B cell (primary cell): ENCODE results near the gene CDK5RAP2. TPM values are rescaled to one million over a fixed set of nuclear protein-coding genes. Genes with fewer than 3 reads are reported as not detected.

Experiments used
- ATAC-seq: fragments of 200-7000 bp; cut with Tn5 transposase; one replicate; pipeline ENCODE4 v1.10.0; 2021; ENCODE audit warnings: low read depth, mild to moderate bottlenecking, moderate number of reproducible peaks, moderate library complexity
- CTCF ChIA-PET: fragments of 350-600 bp; sonication (Branson Sonifier 250); formaldehyde crosslinking; loops from one replicate; lab custom pipeline; 2021; ENCODE audit warnings: antibody characterized with exemption, inconsistent platforms; lab: Charles Lee
- POLR2A ChIA-PET: fragments of 350-600 bp; sonication (Branson Sonifier 250); formaldehyde crosslinking; loops from one replicate; lab custom pipeline; 2021; ENCODE audit warnings: antibody characterized with exemption; lab: Charles Lee
- DNase-seq: peaks from one replicate; pipeline ENCODE4 v3.0.0; 2013
- H2AFZ ChIP-seq: 2 replicates; pipeline ENCODE4 v1.6.1; 2012; ENCODE audit warnings: mild to moderate bottlenecking, low read depth, low read length; ENCODE audit not compliant: insufficient read depth, poor library complexity, severe bottlenecking
- H3K27ac ChIP-seq, 2 donors: 1 replicate in 1 of 2; 2 replicates in 1 of 2; pipeline ENCODE4 v1.5.1; 2012 to 2013; ENCODE audit warnings: low read length in 2 of 2, mild to moderate bottlenecking in 2 of 2, moderate library complexity in 1 of 2
- H3K27me3 ChIP-seq, 4 experiments: fragments of 200-600 bp in 1 of 4; sonication (generic) in 1 of 4; replicated peaks in 1 of 4; 1 replicate in 2 of 4; 2 replicates in 2 of 4; pipeline versions ENCODE4 v1.6.1 to v1.7.0; 2013 to 2016; ENCODE audit warnings: low read length in 3 of 4, mild to moderate bottlenecking in 2 of 4, mixed read lengths in 1 of 4, moderate library complexity in 1 of 4; ENCODE audit not compliant: insufficient read depth in 4 of 4, control insufficient read depth in 3 of 4; ENCODE audit errors: control extremely low read depth in 1 of 4
- H3K36me3 ChIP-seq, 2 experiments: replicated peaks in 1 of 2; 1 replicate in 1 of 2; 2 replicates in 1 of 2; pipeline versions ENCODE4 v1.6.1 to v1.7.1; 2013; ENCODE audit warnings: low read length in 1 of 2; ENCODE audit not compliant: insufficient read depth in 2 of 2, control insufficient read depth in 1 of 2; ENCODE audit errors: control extremely low read depth in 1 of 2, extremely low read depth in 1 of 2
- H3K4me1 ChIP-seq, 2 donors: fragments of 200-600 bp in 1 of 2; sonication (generic) in 1 of 2; 1 replicate in 1 of 2; 2 replicates in 1 of 2; pipeline versions ENCODE4 v1.5.1 to v1.6.1; 2013 to 2017; ENCODE audit warnings: low read length in 2 of 2; ENCODE audit not compliant: control insufficient read depth in 2 of 2, insufficient read depth in 2 of 2
- H3K4me2 ChIP-seq: replicated peaks from 2 replicates; pipeline ENCODE3; 2012; ENCODE audit warnings: mild to moderate bottlenecking, low read depth, low read length; ENCODE audit not compliant: poor library complexity, severe bottlenecking
- H3K4me3 ChIP-seq, 5 experiments: fragments of 200-600 bp in 1 of 5; sonication (generic) in 1 of 5; 1 replicate in 3 of 5; 2 replicates in 2 of 5; pipeline versions ENCODE4 v1.5.1 to v1.7.0; 2011 to 2016; ENCODE audit warnings: low read length in 4 of 5, mild to moderate bottlenecking in 4 of 5, low read depth in 2 of 5, control low read depth in 1 of 5, moderate library complexity in 1 of 5; ENCODE audit not compliant: insufficient read depth in 1 of 5; ENCODE audit errors: control extremely low read depth in 1 of 5, extremely low read depth in 1 of 5
- H3K79me2 ChIP-seq: fragments of 200-600 bp; sonication (generic); one replicate; pipeline ENCODE4 v1.6.0; 2016; ENCODE audit warnings: low read length; ENCODE audit not compliant: control insufficient read depth, insufficient read depth
- H3K9ac ChIP-seq: fragments of 200-600 bp; sonication (generic); 2 replicates; pipeline ENCODE4 v1.6.1; 2017; ENCODE audit warnings: mild to moderate bottlenecking, low read length, moderate library complexity
- H3K9me3 ChIP-seq, 3 donors: one replicate each; pipeline versions ENCODE4 v1.6.1 to v1.7.1; 2013; ENCODE audit warnings: low read length in 2 of 3; ENCODE audit not compliant: control insufficient read depth in 2 of 3, insufficient read depth in 1 of 3; ENCODE audit errors: control extremely low read depth in 1 of 3
- H4K20me1 ChIP-seq: 2 replicates; pipeline ENCODE4 v1.6.0; 2012; ENCODE audit warnings: mild to moderate bottlenecking, low read length; ENCODE audit not compliant: insufficient read depth, control insufficient read depth, poor library complexity, severe bottlenecking
- H3K27ac Mint-ChIP-seq: one replicate; pipeline ENCODE4 v1.8.0; 2021; ENCODE audit warnings: mixed read lengths
- H3K27me3 Mint-ChIP-seq: one replicate; pipeline ENCODE4 v1.8.0; 2021; ENCODE audit warnings: mixed read lengths
- H3K4me1 Mint-ChIP-seq: one replicate; pipeline ENCODE4 v1.8.0; 2021; ENCODE audit warnings: mixed read lengths
- H3K4me3 Mint-ChIP-seq: one replicate; pipeline ENCODE4 v1.8.0; 2021; ENCODE audit warnings: mixed read lengths
- H3K9me3 Mint-ChIP-seq: one replicate; pipeline ENCODE4 v1.8.0; 2022; ENCODE audit warnings: mixed read lengths; ENCODE audit not compliant: insufficient read depth
- EZH2 ChIP-seq: IDR thresholded peaks from 2 replicates; pipeline ENCODE4 v1.6.1; 2012; ENCODE audit warnings: borderline replicate concordance, low read depth, mild to moderate bottlenecking, moderate library complexity, low read length; ENCODE audit not compliant: insufficient read depth, poor library complexity, severe bottlenecking
- WGBS: methylation state at CpG from one replicate; pipeline ENCODE4 v1.1.5; 2013; ENCODE audit warnings: missing lambda C conversion rate; ENCODE audit not compliant: insufficient coverage; 5-methylcytosine and 5-hydroxymethylcytosine counted together
- intact Hi-C: fragments of 100-400 bp; cut with micrococcal nuclease; formaldehyde crosslinking; loops from one replicate; pipeline ENCODE4 v1.10.0; 2022
- polyA plus RNA-seq: library from polyadenylated mRNA; depleted of rRNA; stranded (reverse); fragments of >200 nt; gene quantifications from 2 replicates; pipeline ENCODE4 v1.2.3, GENCODE V29; 2012
- total RNA-seq, 2 donors: library from RNA; stranded (reverse); fragments of 120-200 nt in 1 of 2; gene quantifications; 1 replicate in 1 of 2; 2 replicates in 1 of 2; pipeline versions ENCODE4 v1.2.3 to v1.2.4, GENCODE V29; 2013 to 2022
- TF ChIP-seq, protein P1 (sequence below): fragments of 200-600 bp; IDR thresholded peaks from one replicate; pipeline ENCODE4 v1.8.0; 2022; ENCODE audit warnings: antibody characterized with exemption, mild to moderate bottlenecking

The CDK5RAP2 gene
- total and polyA plus RNA-seq, 2 donors (not counting 1 experiment from before 2014, with no cell fraction given) = 31.3 to 122 TPM

DNA sequence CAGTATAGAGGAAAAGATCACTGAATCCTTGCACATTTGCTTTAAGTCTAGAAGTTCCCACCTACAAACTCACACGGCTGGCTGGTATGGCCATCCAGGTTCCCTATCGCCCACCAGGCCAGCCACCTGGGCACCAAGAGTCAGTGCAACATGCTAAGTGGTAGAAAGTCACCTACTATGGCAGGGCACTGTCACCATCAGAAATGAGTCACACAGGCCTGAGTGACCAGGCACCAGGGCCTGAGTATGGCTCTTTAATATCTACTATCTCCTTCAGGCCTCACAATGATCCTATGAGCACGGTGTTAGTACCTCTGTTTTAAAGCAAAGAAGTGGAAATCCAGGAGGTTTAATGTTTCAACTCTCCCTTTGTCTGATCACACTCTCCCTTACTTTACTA lies 156.2 kb downstream of the CDK5RAP2 start:
- intact Hi-C loops = no loop called here
- TF ChIP-seq, protein P1, sequence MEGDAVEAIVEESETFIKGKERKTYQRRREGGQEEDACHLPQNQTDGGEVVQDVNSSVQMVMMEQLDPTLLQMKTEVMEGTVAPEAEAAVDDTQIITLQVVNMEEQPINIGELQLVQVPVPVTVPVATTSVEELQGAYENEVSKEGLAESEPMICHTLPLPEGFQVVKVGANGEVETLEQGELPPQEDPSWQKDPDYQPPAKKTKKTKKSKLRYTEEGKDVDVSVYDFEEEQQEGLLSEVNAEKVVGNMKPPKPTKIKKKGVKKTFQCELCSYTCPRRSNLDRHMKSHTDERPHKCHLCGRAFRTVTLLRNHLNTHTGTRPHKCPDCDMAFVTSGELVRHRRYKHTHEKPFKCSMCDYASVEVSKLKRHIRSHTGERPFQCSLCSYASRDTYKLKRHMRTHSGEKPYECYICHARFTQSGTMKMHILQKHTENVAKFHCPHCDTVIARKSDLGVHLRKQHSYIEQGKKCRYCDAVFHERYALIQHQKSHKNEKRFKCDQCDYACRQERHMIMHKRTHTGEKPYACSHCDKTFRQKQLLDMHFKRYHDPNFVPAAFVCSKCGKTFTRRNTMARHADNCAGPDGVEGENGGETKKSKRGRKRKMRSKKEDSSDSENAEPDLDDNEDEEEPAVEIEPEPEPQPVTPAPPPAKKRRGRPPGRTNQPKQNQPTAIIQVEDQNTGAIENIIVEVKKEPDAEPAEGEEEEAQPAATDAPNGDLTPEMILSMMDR = no peak
- no peak for TF ChIP-seq EZH2
- Histone ChIP-seq H3K27me3 (no peaks in the 10 kb centered on the region), H3K36me3 (peaks cover 2 to 60% of the 10 kb centered on the region in 2 experiments), H3K4me3 (no peak overlapping the region), H3K27ac (no peak overlapping the region), H3K9ac (no peak overlapping the region), H3K9me3 (no peaks in the 10 kb centered on the region), H2AFZ (no peak overlapping the region), H3K4me2 (no peak overlapping the region), H4K20me1 (no peaks in the 10 kb centered on the region), H3K4me1 (no peaks in the 10 kb centered on the region), H3K79me2 (peaks cover 17% of the 10 kb centered on the region)
- DNase-seq (no peak), ATAC-seq (no peak)
- ChIA-PET CTCF (no interaction called here), POLR2A (no interaction called here)
- no peak overlapping the region for H3K27ac Mint-ChIP-seq
- no CpG with 5 or more reads among the region's 3 CpGs for WGBS
- no peaks in the 10 kb centered on the region for H3K27me3 Mint-ChIP-seq
- no peak overlapping the region for H3K4me3 Mint-ChIP-seq
- no peaks in the 10 kb centered on the region for H3K4me1 Mint-ChIP-seq
- no peaks in the 10 kb centered on the region for H3K9me3 Mint-ChIP-seq

DNA sequence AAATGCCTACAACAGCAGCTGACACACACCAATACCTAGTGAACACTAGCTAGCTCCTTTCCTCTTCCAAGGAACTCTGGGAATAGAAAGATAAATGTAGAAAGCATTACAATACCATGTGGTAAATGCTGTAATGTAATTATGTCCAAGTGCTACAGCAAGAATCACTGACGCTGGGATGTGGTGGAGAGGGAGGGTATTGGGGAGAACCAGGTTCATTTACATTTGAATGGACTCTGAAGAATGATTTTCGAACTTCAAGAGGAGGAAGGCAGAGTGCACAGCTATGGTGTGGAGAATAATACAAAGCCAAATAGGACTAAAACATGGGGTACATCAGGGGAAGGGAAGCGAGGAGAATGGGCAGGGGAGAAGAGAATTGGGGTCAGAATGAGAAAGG lies 158.0 kb downstream of the CDK5RAP2 start:
- DNase-seq (no peak), ATAC-seq (no peak)
- Histone ChIP-seq H3K4me1 (no peaks in the 10 kb centered on the region), H3K4me3 (no peak overlapping the region), H3K4me2 (no peak overlapping the region), H3K79me2 (peaks cover 11% of the 10 kb centered on the region), H3K27me3 (no peaks in the 10 kb centered on the region), H3K36me3 (peaks cover 2 to 69% of the 10 kb centered on the region in 2 experiments), H3K9me3 (no peaks in the 10 kb centered on the region), H4K20me1 (no peaks in the 10 kb centered on the region), H3K9ac (no peak overlapping the region), H2AFZ (no peak overlapping the region), H3K27ac (no peak overlapping the region)
- Mint-ChIP-seq H3K4me1 (no peaks in the 10 kb centered on the region), H3K27ac (no peak overlapping the region), H3K9me3 (no peaks in the 10 kb centered on the region), H3K4me3 (no peak overlapping the region), H3K27me3 (no peaks in the 10 kb centered on the region)
- WGBS = 100% methylated on average over 3 of the region's 3 CpGs
- ChIA-PET POLR2A (no interaction called here), CTCF (interaction anchor here (1.1 kb wide), 1 partner anchor 9 kb away, joined by 3 read pairs; no protein-coding TSS in a partner anchor)
- TF ChIP-seq, protein P1 = no peak
- no peak for TF ChIP-seq EZH2
- intact Hi-C loops = no loop called here
